Umbilical cord (tissue), 2 donors: ENCODE results near the gene IMMP2L. TPM values are rescaled to one million over a fixed set of nuclear protein-coding genes. Genes with fewer than 3 reads are reported as not detected.
A peak's percentile ranks its signal among the peaks of the same experiment; 100 is the strongest.

ENCODE experiments used
- DNase-seq: peaks from one replicate; pipeline ENCODE4 v3.0.0-alpha.2; 2015; ENCODE audit warnings: low spot score
- total RNA-seq: library from RNA; depleted of rRNA; stranded (reverse); fragments of >200 nt; gene quantifications from one replicate; pipeline ENCODE4 v1.2.3, GENCODE V29; 2014; ENCODE audit warnings: low replicate concordance; ENCODE audit not compliant: insufficient read depth

IMMP2L gene
- total RNA-seq, 1 donor from 2014 or later: 31.1 TPM

DNA sequence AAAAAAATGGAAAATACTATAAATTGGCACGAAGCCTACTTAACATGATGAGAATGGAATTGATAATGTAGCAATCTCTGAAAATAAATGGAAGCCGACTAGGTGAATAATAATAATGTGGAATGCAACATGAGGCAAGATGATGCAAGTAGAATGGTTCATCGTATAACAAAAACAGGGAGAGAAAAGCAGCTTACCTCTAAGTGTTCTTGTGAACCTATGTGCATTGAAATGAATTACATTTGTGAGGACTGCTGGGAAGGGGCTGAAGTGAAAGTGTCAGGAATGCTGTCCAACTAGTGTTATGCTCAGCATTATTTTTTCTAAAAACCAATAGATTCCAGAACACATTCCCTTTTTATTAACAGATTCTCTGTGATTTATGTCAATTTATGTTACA is 912.0 kb downstream of the IMMP2L start:
- no peak for DNase-seq

DNA sequence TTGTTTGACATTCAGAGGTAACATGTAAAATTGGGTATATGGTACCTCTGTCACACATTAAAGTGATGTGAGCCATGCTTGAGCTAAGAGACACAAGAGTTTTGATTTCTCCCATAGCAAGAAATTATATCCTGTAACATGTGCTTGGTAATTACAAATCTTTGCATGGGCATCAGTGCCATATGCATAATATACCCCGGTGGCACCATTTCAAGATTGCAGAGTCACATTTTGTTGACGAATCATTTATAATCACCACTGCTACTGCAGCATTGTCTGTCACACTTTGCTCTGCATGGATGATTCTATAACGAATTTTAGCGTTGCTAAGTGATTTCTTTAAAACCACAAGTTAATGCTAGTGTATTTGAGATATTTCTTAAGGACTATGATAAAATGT is 915.0 kb downstream of the IMMP2L start:
- DNase-seq: no peak

- peak; percentile 84 for DNase-seq
Observed at GRCh38 chr7:110646804-110647203, 915.5 kb downstream of the IMMP2L start.

GRCh38 chr7:110645616-110646015 is 916.7 kb downstream of the IMMP2L start:
- DNase-seq: peak; percentile 54

DNA sequence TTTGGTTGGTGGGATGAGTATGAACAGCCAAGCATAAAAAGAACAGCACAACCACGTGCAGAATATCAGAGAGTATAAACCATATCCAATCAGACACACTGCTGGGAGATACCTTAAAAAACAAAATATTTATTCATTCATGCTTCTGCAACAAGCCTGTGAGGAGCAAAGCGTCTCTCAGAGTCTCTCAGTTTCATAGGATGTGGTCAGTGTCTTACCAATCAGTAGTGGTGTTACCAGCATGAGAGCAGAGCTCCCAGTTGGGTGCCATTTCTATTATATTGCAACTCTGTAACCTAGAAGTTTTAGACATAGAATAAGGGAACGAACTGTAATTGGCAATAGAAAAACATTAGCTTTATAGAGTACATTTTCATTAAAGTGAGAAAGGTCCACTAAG is 917.2 kb downstream of the IMMP2L start:
- no peak for DNase-seq

GRCh38 chr7:110637252-110637651 is 925.0 kb downstream of the IMMP2L start:
- peak; percentile 19 for DNase-seq

GRCh38 chr7:110633313-110633712 is 929.0 kb downstream of the IMMP2L start:
- DNase-seq: no peak

- no peak for DNase-seq
Observed at GRCh38 chr7:110626414-110626813, 935.9 kb downstream of the IMMP2L start.

GRCh38 chr7:110625294-110625693 is 937.0 kb downstream of the IMMP2L start:
- no peak for DNase-seq

GRCh38 chr7:110623436-110623835 is 938.9 kb downstream of the IMMP2L start:
- no peak for DNase-seq

DNA sequence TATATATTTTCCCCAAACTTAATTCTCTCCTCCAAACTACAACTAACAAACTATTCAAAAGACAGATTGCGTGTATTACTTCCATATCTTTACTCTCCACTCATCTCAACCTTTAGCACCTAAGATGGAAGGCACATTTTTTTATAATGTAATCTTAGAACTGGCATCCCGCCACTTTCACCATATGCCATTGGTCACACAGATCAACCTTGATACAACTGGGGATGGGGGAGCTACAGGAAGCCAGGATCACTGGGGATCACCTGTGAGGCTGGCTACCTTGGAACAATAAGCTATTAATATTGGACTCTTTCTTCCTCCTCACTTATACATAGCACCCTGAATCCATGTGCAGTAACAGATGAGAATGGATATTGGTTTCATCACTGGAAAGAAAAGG is 941.0 kb downstream of the IMMP2L start:
- DNase-seq: no peak

- no peak for DNase-seq
Observed at GRCh38 chr7:110620110-110620735, 942.1 kb downstream of the IMMP2L start.
